ENCODE data around the gene RBMY1E.
"Not testable (repeated sequence)": the region's sequence is repeated elsewhere in the genome, so short reads cannot be mapped to it uniquely, and the experiment has no call there.

The RBMY1E gene

DNA sequence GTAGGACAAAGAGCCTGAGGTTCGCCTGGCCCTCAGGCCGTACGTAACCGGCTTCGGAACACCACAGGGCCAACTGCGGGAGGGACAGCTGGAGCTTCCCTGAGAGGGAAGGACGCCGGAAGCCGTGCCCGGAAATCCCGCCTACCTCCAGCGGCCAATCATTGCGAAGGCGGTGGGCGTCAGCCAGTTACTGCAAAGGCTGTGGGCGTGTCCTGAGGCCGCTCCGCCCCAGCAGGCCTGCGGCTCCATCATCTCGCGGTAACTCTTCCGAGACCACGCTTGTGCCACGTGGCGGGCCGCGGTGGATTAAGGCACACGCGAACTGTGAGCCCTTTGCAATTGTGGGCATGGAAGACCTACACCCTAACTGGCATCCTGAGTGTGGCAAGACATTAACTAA lies at the start of gene RBMY1E:
TSS of gene RBMY1E (minus strand) at position 101 of the 400 bp plus-strand sequence. CDS start 1,978 bp downstream, outside the sequence.
- not testable (repeated sequence) for H3K4me3 ChIP-seq; DNase-seq (ENCODE audit: low spot score); H3K27ac ChIP-seq

DNA sequence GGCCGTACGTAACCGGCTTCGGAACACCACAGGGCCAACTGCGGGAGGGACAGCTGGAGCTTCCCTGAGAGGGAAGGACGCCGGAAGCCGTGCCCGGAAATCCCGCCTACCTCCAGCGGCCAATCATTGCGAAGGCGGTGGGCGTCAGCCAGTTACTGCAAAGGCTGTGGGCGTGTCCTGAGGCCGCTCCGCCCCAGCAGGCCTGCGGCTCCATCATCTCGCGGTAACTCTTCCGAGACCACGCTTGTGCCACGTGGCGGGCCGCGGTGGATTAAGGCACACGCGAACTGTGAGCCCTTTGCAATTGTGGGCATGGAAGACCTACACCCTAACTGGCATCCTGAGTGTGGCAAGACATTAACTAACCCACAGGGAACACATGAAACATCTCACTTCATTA lies 23.4 kb downstream of the RBMY1E start, which contains the start of gene RBMY1D:
TSS of gene RBMY1D (minus strand) at position 101 of the 400 bp plus-strand sequence. CDS start 2,013 bp downstream, outside the sequence.
- not testable (repeated sequence) for DNase-seq (ENCODE audit: low spot score); H3K27ac ChIP-seq; H3K4me3 ChIP-seq

DNA sequence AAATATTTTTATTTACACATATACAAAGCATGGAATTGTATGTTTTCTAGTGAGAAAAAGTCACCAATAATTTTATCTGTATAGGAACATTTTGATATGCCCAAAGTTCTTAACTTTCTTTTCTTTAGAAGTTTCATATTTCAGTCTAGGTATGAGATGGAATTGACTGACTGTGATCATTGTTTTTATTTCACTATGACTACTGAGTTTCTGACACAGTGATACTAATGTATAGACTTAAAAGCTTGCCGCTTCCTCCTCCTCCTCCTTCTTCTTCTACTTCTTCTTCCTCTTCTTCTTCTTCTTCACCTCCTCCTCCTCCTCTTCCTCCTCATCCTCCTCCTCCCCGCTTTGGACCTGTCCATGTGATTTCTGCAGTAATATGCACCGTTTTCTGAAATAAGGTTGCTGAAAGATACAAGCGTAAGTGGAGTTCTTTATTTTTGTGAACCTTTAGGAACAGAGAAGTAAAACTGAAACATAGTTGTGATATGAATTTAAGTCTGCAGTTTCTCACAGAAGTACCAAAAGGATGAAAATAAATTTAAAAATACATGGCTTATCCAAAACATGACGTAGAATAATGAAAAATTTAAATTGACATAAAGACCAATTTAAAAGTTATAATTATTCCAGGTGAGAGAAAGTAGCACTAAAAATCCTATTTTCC lies 48.3 kb downstream of the RBMY1E start:
- DNase-seq (ENCODE audit: low spot score); H3K4me3 ChIP-seq; H3K27ac ChIP-seq: not testable (repeated sequence)
